ENCODE results near the gene TMEM250.

The TMEM250 gene

GRCh38 chr9:136081113-136081825 is 37.4 kb downstream of the TMEM250 start:
- no peak for DNase-seq

- DNase-seq, result no peak
Observed at GRCh38 chr9:136080716-136081112, 38.0 kb downstream of the TMEM250 start.

- DNase-seq, result no peak
Observed at GRCh38 chr9:136079916-136080246, 38.8 kb downstream of the TMEM250 start.

GRCh38 chr9:136079211-136079915 is 39.3 kb downstream of the TMEM250 start:
- DNase-seq, result no peak

GRCh38 chr9:136078498-136079011 is 40.1 kb downstream of the TMEM250 start:
- DNase-seq, result no peak

GRCh38 chr9:136078024-136078423 is 40.7 kb downstream of the TMEM250 start:
- no peak for DNase-seq

GRCh38 chr9:136077491-136077890 is 41.2 kb downstream of the TMEM250 start:
- DNase-seq, result no peak

GRCh38 chr9:136075881-136076678 is 42.6 kb downstream of the TMEM250 start:
- DNase-seq, result no peak

- DNase-seq, result no peak
Observed at GRCh38 chr9:136075134-136075841, 43.4 kb downstream of the TMEM250 start.

GRCh38 chr9:136074706-136075105 is 44.0 kb downstream of the TMEM250 start:
- DNase-seq, result no peak

All from retina (tissue), 1 donor.